ENCODE measurements around the gene LIPK. TPM values are rescaled to one million over a fixed set of nuclear protein-coding genes. Genes with fewer than 3 reads are reported as not detected.

Gene LIPK
- polyA plus RNA-seq, 2 of the 4 experiments (the other 2 are of a cell fraction), result 0.05 TPM; not detected in 1

DNA sequence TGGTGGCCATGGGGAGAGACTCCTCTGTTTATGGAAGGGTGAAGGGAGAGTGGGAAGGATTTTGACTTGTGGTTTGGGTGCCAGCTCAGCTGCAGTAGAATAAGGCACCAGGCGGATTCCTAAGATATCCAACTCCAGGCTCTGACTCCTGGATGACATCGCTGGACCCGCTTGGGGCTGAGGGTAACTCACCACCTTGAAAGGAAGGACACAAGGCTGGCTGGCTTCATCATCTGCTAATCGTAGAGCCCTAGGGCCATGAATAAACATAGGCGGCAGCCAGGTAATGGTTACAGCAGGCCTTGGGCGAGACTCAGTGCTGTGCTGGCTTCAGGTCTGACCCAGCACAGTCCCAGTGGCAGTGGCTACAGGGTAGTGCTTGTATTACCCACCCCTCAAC, 16.7 kb upstream of the LIPK start:
- ChIA-PET CTCF (interaction anchor here (0.5 to 4.9 kb wide), 17 partner anchors 11 to 405 kb away, joined by 3 to 45 read pairs (median 4); partner anchors contain the start of genes LIPK, LIPM and RNLS), POLR2A (no interaction called here)
- TF ChIP-seq, protein P1, sequence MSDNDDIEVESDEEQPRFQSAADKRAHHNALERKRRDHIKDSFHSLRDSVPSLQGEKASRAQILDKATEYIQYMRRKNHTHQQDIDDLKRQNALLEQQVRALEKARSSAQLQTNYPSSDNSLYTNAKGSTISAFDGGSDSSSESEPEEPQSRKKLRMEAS (IDR thresholded peaks at IDR 0.05), result no peak
- no peak for TF ChIP-seq CBX2 (IDR thresholded peaks at IDR 0.05; ENCODE audit: borderline replicate concordance, low read depth)
- TF ChIP-seq MAFK (IDR thresholded peaks at IDR 0.05; ENCODE audit: partially characterized antibody), result no peak
- TF ChIP-seq NFE2L2 (conservative IDR thresholded peaks at IDR 0.05; ENCODE audit: low read length), result no peak
- TF ChIP-seq, protein P2, sequence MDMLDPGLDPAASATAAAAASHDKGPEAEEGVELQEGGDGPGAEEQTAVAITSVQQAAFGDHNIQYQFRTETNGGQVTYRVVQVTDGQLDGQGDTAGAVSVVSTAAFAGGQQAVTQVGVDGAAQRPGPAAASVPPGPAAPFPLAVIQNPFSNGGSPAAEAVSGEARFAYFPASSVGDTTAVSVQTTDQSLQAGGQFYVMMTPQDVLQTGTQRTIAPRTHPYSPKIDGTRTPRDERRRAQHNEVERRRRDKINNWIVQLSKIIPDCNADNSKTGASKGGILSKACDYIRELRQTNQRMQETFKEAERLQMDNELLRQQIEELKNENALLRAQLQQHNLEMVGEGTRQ (IDR thresholded peaks at IDR 0.05), result no peak
- TF ChIP-seq, protein P3, sequence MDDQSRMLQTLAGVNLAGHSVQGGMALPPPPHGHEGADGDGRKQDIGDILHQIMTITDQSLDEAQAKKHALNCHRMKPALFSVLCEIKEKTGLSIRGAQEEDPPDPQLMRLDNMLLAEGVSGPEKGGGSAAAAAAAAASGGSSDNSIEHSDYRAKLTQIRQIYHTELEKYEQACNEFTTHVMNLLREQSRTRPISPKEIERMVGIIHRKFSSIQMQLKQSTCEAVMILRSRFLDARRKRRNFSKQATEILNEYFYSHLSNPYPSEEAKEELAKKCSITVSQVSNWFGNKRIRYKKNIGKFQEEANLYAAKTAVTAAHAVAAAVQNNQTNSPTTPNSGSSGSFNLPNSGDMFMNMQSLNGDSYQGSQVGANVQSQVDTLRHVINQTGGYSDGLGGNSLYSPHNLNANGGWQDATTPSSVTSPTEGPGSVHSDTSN (IDR thresholded peaks at IDR 0.05), result no peak
- TF ChIP-seq, protein P4, sequence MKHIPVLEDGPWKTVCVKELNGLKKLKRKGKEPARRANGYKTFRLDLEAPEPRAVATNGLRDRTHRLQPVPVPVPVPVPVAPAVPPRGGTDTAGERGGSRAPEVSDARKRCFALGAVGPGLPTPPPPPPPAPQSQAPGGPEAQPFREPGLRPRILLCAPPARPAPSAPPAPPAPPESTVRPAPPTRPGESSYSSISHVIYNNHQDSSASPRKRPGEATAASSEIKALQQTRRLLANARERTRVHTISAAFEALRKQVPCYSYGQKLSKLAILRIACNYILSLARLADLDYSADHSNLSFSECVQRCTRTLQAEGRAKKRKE (CRISPR knock-in tag; IDR thresholded peaks at IDR 0.05; ENCODE audit: low read depth), result no peak
- no peak for TF ChIP-seq FOXS1 (CRISPR knock-in tag; IDR thresholded peaks at IDR 0.05)
- TF ChIP-seq RNF2 (IDR thresholded peaks at IDR 0.05; ENCODE audit: borderline replicate concordance, low read depth), result no peak
- no peak for TF ChIP-seq JUN (IDR thresholded peaks at IDR 0.05)
- no peak for TF ChIP-seq CHD2 (IDR thresholded peaks at IDR 0.05; ENCODE audit: low read length, partially characterized antibody)
- no peak for TF ChIP-seq ZFP36 (IDR thresholded peaks at IDR 0.05; ENCODE audit: borderline replicate concordance, partially characterized antibody)
- peaks cover 23% of the 10 kb centered on the region for H3K4me1 ChIP-seq
- peak; percentile 9 to 50; a peak in 3 of 6 replicates for ATAC-seq
- whole genome bisulfite sequencing (ENCODE audit: missing lambda C conversion rate), result 72% methylated on average over 6 of the region's 6 CpGs
- no peak overlapping the region for H3K4me3 ChIP-seq
- peak in 1 of 2 experiments; percentile 24 for DNase-seq (ENCODE audit: low read depth in 1 of 2, low spot score in 1 of 2)
- H3K27ac ChIP-seq, result peak overlapping the region; percentile 73
- no peak for FAIRE-seq
- H3K9me3 ChIP-seq, result no peaks in the 10 kb centered on the region
- peak overlapping the region; percentile 31; the same call in 2 of the 3 replicates for H3K4me2 ChIP-seq

DNA sequence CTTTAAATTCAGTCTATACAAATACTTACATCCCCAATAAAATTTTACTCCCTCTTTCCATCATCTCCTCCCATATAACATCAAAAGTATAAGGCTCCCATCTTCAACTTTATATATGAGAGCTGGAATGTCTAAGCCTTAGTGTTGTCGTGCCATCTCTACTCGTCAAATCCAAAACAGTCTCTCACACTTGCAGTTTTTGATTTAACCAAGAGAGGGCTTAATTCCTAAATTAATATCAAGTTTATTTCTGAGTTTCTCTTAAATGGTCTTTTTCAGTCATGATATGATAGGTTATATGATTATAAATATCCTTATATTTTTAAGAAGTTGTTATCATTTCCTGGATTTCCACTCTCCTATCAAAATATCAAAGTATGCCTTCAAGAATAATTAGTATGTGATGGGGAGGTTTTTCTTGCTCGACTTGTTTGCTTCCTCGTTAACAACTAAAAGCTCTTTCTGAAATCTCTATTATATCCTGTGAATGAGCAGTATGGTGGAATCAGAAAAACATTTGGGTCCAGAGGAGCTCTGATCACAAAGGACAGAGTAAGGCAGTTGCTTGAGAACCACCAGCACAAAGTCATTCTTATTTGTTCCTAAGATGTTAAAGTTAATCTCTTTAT, 12.5 kb upstream of the LIPK start:
- ATAC-seq (no peak), FAIRE-seq (peak; percentile 70), DNase-seq (ENCODE audit: low read depth in 1 of 2, low spot score in 1 of 2) (peak in 1 of 2 experiments; percentile 16)
- no peak overlapping the region for H3K27ac ChIP-seq
- H3K4me1 ChIP-seq, result peaks cover 13% of the 10 kb centered on the region
- no peak overlapping the region for H3K4me2 ChIP-seq
- no peak overlapping the region for H3K4me3 ChIP-seq
- CTCF ChIA-PET, result interaction anchor here (0.6 to 2.0 kb wide), 9 partner anchors 35 to 835 kb away, joined by 3 to 5 read pairs (median 4); no protein-coding TSS in a partner anchor
- POLR2A ChIA-PET, result no interaction called here
- no peak for TF ChIP-seq TFCP2L1 (CRISPR knock-in tag; IDR thresholded peaks at IDR 0.05)
- no peak for TF ChIP-seq HDAC2 (IDR thresholded peaks at IDR 0.05)
- TF ChIP-seq KDM1A (IDR thresholded peaks at IDR 0.05; ENCODE audit: low read depth), result no peak
- TF ChIP-seq, protein P1 (IDR thresholded peaks at IDR 0.05), result no peak
- TF ChIP-seq, protein P5, sequence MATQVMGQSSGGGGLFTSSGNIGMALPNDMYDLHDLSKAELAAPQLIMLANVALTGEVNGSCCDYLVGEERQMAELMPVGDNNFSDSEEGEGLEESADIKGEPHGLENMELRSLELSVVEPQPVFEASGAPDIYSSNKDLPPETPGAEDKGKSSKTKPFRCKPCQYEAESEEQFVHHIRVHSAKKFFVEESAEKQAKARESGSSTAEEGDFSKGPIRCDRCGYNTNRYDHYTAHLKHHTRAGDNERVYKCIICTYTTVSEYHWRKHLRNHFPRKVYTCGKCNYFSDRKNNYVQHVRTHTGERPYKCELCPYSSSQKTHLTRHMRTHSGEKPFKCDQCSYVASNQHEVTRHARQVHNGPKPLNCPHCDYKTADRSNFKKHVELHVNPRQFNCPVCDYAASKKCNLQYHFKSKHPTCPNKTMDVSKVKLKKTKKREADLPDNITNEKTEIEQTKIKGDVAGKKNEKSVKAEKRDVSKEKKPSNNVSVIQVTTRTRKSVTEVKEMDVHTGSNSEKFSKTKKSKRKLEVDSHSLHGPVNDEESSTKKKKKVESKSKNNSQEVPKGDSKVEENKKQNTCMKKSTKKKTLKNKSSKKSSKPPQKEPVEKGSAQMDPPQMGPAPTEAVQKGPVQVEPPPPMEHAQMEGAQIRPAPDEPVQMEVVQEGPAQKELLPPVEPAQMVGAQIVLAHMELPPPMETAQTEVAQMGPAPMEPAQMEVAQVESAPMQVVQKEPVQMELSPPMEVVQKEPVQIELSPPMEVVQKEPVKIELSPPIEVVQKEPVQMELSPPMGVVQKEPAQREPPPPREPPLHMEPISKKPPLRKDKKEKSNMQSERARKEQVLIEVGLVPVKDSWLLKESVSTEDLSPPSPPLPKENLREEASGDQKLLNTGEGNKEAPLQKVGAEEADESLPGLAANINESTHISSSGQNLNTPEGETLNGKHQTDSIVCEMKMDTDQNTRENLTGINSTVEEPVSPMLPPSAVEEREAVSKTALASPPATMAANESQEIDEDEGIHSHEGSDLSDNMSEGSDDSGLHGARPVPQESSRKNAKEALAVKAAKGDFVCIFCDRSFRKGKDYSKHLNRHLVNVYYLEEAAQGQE (IDR thresholded peaks at IDR 0.05), result no peak
- TF ChIP-seq POLR2AphosphoS2 (conservative IDR thresholded peaks at IDR 0.05; ENCODE audit: low read length), result no peak
- no peak for TF ChIP-seq RARB (CRISPR knock-in tag; IDR thresholded peaks at IDR 0.05)
- no peak for TF ChIP-seq HEYL (CRISPR knock-in tag; IDR thresholded peaks at IDR 0.05)
- TF ChIP-seq SREBF2 (IDR thresholded peaks at IDR 0.05), result no peak
- no peak for TF ChIP-seq ZSCAN20 (CRISPR knock-in tag; IDR thresholded peaks at IDR 0.05)
- TF ChIP-seq RAD21 (conservative IDR thresholded peaks at IDR 0.05 in 1 of 2, IDR thresholded peaks at IDR 0.05 in 1 of 2), result peak in 1 of 2 experiments; percentile 28; a peak in 2 of 5 replicates
- TF ChIP-seq CHD2 (IDR thresholded peaks at IDR 0.05; ENCODE audit: low read length, partially characterized antibody), result no peak
- peak; percentile 39; the same call in 2 of the 3 replicates for TF ChIP-seq SMC3 (IDR thresholded peaks at IDR 0.05)
- TF ChIP-seq, protein P6, sequence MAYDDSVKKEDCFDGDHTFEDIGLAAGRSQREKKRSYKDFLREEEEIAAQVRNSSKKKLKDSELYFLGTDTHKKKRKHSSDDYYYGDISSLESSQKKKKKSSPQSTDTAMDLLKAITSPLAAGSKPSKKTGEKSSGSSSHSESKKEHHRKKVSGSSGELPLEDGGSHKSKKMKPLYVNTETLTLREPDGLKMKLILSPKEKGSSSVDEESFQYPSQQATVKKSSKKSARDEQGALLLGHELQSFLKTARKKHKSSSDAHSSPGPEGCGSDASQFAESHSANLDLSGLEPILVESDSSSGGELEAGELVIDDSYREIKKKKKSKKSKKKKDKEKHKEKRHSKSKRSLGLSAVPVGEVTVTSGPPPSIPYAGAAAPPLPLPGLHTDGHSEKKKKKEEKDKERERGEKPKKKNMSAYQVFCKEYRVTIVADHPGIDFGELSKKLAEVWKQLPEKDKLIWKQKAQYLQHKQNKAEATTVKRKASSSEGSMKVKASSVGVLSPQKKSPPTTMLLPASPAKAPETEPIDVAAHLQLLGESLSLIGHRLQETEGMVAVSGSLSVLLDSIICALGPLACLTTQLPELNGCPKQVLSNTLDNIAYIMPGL (CRISPR knock-in tag; IDR thresholded peaks at IDR 0.05; ENCODE audit: borderline replicate concordance), result no peak
- TF ChIP-seq, protein P7, sequence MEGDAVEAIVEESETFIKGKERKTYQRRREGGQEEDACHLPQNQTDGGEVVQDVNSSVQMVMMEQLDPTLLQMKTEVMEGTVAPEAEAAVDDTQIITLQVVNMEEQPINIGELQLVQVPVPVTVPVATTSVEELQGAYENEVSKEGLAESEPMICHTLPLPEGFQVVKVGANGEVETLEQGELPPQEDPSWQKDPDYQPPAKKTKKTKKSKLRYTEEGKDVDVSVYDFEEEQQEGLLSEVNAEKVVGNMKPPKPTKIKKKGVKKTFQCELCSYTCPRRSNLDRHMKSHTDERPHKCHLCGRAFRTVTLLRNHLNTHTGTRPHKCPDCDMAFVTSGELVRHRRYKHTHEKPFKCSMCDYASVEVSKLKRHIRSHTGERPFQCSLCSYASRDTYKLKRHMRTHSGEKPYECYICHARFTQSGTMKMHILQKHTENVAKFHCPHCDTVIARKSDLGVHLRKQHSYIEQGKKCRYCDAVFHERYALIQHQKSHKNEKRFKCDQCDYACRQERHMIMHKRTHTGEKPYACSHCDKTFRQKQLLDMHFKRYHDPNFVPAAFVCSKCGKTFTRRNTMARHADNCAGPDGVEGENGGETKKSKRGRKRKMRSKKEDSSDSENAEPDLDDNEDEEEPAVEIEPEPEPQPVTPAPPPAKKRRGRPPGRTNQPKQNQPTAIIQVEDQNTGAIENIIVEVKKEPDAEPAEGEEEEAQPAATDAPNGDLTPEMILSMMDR (IDR thresholded peaks at IDR 0.05), result peak; percentile 41; the same call in 2 of the 3 replicates
- no peaks in the 10 kb centered on the region for H3K9me3 ChIP-seq
- 57% methylated on average over 4 of the region's 4 CpGs for WGBS (ENCODE audit: missing lambda C conversion rate)
